ENCODE results near the gene CRMP1.

Gene CRMP1

DNA sequence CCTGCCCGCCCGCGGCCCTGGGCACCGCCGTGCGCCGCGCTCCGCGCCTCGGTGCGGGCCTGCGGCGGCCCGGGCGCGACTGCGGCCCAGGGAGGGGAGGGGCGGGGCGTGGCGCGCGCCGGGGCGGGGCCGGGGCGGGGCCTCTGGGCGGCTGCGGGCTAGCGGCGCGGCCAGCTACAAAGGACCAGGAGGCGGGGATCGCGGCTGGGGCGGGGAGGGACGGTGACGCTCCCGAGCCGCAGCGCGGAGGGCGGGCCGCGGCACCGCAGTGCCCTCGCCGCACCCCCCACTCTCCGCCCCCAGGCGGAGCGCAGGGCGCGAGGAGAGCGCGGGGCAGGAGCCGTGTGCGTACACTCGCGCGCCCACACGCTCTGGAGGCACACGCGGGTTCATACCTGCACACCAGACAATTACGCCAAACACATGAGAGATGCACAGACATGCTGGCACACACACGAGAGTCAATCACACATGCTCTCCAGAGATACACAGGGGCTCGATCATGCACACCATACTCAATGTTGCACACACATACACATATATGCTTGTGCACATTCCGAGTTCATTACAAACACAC is at the start of gene CRMP1:
Gene CRMP1 (minus strand): TSS at position 83 of the 577 bp plus-strand sequence. CDS start 117 bp downstream, outside the sequence.
- Mint-ChIP-seq H3K9me3 (ENCODE audit: low read depth) (peaks cover 3% of the 10 kb centered on the region), H3K36me3 (no peaks in the 10 kb centered on the region), H3K4me3 (no peak within 1 kb of the TSS), H3K27me3 (peaks cover 34% of the 10 kb centered on the region), H3K4me1 (ENCODE audit: low read depth) (peaks cover 9% of the 10 kb centered on the region), H3K27ac (no peak within 1 kb of the TSS)

DNA sequence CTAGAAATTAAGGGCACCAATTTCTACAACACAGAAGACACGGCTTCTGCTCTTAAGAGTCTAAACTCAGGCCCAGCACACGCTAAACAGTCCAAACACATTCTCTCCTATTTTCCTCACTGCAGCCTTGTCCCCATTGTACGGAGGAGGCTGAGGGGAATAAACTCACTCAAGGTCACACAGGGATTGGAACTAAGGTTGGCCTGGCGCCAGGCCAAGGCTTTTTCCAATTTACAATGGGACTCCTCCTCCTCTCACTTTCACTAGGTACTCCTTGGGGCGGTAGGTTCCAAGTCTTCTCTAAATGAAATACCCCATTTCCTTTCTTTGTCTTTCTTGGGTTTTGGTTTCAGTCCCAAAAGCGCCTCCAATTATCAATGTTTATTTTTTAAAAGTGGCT is 48.7 kb upstream of the CRMP1 start:
- no peak overlapping the region for H3K27ac Mint-ChIP-seq
- H3K9me3 Mint-ChIP-seq (ENCODE audit: low read depth) = no peaks in the 10 kb centered on the region
- H3K36me3 Mint-ChIP-seq = no peaks in the 10 kb centered on the region
- no peak overlapping the region for H3K4me3 Mint-ChIP-seq
- no peaks in the 10 kb centered on the region for H3K4me1 Mint-ChIP-seq (ENCODE audit: low read depth)
- peaks cover 5% of the 10 kb centered on the region for H3K27me3 Mint-ChIP-seq

DNA sequence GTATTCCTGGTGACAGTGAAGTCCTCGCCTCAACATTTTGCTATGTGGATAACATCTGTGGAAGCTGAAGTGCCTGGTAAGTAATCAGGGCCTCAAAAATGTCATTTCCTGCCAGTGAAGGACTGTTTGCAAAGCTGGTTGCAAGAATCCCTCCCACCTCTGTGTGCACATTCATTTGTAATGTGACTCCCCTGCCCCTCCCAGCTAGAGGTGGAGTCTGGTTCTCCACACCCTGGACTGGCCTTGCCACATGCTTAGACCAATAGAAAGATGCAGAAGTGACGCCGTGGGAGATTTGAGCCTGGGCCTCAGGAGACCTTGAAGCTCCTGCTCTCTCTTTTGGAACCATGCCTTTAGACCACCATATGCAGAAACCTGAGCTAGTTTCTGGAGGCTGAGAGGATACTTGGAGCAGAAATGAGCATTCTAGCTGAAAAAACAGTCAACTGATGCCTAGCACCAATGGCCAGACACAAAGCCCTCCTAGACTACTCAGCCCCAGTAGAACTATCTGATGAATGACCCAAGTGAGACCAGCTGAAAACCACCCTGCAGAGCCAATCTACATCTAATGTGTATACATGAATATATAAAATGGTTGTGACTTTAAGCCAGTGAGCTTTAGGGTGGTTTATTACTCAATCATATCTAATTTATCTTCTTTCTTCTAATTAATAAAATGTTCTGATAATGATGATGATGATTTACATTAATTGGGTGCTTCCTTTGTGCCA is 47.8 kb upstream of the CRMP1 start:
- H3K27me3 Mint-ChIP-seq = peaks cover 2% of the 10 kb centered on the region
- no peak overlapping the region for H3K27ac Mint-ChIP-seq
- H3K36me3 Mint-ChIP-seq = no peaks in the 10 kb centered on the region
- no peaks in the 10 kb centered on the region for H3K4me1 Mint-ChIP-seq (ENCODE audit: low read depth)
- H3K9me3 Mint-ChIP-seq (ENCODE audit: low read depth) = no peaks in the 10 kb centered on the region
- no peak overlapping the region for H3K4me3 Mint-ChIP-seq

DNA sequence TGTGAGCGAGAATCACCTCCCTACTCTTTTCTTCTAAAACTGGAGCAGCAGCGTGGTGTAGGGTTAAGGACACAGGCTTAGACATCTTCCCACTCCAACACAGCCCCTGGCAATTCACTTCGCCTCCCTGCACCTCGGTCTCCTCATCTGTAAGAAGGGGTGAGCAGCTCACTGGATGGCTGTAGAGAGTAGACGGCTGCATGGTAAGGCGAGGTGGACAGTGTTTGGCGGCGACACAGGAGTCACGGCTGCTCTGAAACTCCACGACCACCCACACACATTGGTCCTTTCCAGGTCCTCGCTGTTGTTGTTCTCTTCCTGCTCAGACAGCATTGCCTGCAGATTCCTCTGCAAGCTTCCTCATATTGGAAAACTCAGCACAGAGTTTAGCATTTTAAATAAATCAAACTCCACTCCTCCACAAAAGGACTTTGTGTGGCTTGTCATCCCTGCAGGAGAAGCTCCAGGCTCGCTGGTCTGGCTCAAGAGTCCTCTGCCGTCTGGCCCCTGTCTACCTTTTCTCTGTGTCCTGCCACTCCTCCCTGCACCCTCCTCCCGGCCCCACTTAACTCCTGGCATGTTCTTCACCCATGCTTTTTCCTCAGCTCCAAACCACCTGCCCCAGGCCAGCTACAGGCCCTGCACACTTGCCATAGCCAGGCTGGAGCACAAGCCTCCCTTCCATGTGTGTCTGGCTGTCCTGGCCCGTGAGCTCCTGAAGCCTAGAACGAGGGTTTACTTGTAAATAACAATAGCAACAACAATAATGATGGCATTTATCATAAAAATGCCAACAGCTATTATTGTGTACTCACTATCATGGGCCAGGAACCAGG is 41.3 kb upstream of the CRMP1 start:
- Mint-ChIP-seq H3K4me3 (no peak overlapping the region), H3K9me3 (ENCODE audit: low read depth) (no peaks in the 10 kb centered on the region), H3K27ac (no peak overlapping the region), H3K4me1 (ENCODE audit: low read depth) (no peaks in the 10 kb centered on the region), H3K27me3 (peaks cover 11% of the 10 kb centered on the region), H3K36me3 (no peaks in the 10 kb centered on the region)

DNA sequence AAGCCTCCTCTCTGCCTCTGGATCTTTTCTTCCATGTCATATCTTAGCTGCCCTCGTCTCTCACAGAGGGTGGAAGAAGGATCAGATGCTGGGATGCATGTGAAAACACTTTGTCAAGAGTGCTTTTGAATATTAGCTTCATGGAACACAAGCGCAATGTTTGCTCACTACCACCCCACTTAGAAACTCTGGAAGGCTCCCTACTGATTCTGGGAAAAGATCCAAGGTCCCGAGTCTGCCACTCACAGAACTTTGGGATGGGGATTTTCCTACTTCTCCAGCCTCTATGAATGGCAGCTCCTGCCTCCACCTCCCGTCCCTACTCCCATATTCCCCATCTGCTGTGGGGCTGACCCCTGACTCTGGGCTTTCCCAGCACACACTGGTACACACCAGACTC is 40.2 kb upstream of the CRMP1 start:
- Mint-ChIP-seq H3K4me1 (ENCODE audit: low read depth) (no peaks in the 10 kb centered on the region), H3K4me3 (no peak overlapping the region), H3K9me3 (ENCODE audit: low read depth) (no peaks in the 10 kb centered on the region), H3K27ac (no peak overlapping the region), H3K27me3 (peaks cover 11% of the 10 kb centered on the region), H3K36me3 (no peaks in the 10 kb centered on the region)

DNA sequence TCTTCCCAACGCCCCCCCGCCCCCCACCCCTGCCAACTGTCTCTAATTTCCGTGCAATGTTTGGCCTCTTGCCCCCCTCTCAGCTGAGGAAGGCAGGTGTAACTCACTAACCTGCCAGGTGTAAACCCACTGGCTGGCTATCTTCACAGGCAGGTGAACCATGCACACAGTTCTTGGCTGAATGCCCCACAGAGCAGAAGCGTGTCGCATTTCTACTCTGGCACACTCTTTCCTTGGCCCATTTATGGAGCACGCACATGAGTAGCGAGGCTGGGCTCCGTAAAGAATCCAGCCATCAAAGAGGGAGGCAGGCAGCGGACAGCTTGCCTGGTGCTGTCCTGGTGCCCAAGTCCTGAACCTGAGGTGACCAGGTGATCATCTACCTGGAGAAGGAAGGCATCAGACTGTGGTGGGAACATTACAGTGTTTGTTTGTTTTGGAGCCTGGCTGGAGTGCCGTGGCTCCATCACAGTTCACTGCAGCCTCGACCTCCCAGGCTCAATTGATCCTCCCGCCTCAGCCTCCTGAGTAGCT is 39.2 kb upstream of the CRMP1 start:
- Mint-ChIP-seq H3K27me3 (peaks cover 11% of the 10 kb centered on the region), H3K4me3 (no peak overlapping the region), H3K4me1 (ENCODE audit: low read depth) (no peaks in the 10 kb centered on the region), H3K9me3 (ENCODE audit: low read depth) (no peaks in the 10 kb centered on the region), H3K36me3 (no peaks in the 10 kb centered on the region), H3K27ac (no peak overlapping the region)

DNA sequence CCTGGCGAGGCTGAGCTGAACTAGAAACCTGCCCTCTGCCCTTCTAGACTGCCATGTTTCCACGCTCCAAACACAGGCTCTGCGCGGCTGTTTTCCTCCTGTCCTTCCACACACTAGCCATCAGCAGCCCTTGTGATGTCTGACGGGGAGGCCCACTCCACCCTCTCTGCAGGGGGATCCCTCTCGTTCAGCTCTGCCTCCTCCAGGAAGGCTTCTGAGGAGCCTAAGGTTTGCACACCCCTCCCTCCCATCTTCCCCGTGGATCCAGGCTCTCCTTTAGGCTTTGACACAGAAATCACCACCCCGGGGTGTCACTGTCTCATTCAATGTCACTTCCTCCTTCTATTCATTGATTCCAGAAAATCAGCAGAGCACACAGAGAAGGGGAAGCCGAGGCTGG is 38.6 kb upstream of the CRMP1 start:
- H3K27me3 Mint-ChIP-seq = peaks cover 11% of the 10 kb centered on the region
- no peaks in the 10 kb centered on the region for H3K36me3 Mint-ChIP-seq
- H3K9me3 Mint-ChIP-seq (ENCODE audit: low read depth) = no peaks in the 10 kb centered on the region
- no peaks in the 10 kb centered on the region for H3K4me1 Mint-ChIP-seq (ENCODE audit: low read depth)
- H3K27ac Mint-ChIP-seq = no peak overlapping the region
- no peak overlapping the region for H3K4me3 Mint-ChIP-seq

DNA sequence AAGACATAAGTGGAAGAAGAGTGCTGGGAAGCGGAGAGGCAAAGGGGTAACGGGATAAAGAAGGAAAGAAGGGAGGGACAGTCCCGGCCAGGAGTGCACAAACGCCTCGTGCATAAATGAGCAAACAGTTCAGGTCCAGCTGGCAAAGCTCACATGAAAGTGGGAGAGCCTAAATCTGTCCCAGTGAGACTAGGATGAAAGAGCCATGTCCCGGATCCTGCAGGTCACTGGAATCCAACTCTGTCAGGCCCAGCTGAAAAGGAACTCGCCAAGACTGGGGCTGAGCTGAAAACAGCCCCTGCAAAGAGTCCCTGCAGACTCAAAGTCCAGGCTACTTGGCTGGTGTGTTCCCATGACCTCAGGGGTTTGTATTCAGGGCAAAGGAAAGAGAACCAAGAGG is 38.0 kb upstream of the CRMP1 start:
- H3K4me1 Mint-ChIP-seq (ENCODE audit: low read depth) = no peaks in the 10 kb centered on the region
- peaks cover 11% of the 10 kb centered on the region for H3K27me3 Mint-ChIP-seq
- H3K27ac Mint-ChIP-seq = no peak overlapping the region
- H3K9me3 Mint-ChIP-seq (ENCODE audit: low read depth) = no peaks in the 10 kb centered on the region
- no peak overlapping the region for H3K4me3 Mint-ChIP-seq
- H3K36me3 Mint-ChIP-seq = no peaks in the 10 kb centered on the region

DNA sequence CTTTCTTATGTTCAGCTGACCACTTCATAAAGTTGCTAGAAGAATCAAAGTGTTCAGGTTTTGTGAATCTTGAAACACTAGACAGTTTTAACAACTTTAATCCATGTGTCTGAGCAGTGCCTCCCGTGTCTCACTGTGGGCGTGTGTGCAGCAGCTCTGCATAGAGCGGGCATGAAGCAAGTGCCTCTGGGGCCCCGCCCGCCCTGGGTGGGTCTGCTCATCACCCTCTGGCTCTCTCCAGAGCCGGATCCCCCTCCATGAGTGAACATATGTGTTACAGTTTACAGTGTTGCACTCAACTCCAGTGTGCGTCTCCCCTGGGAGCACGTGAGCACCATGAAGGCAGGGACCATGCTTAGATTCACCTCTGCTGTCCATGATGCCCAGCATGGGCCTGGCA is 37.6 kb upstream of the CRMP1 start:
- peaks cover 11% of the 10 kb centered on the region for H3K27me3 Mint-ChIP-seq
- H3K4me3 Mint-ChIP-seq = no peak overlapping the region
- H3K9me3 Mint-ChIP-seq (ENCODE audit: low read depth) = no peaks in the 10 kb centered on the region
- no peaks in the 10 kb centered on the region for H3K36me3 Mint-ChIP-seq
- no peak overlapping the region for H3K27ac Mint-ChIP-seq
- H3K4me1 Mint-ChIP-seq (ENCODE audit: low read depth) = no peaks in the 10 kb centered on the region

DNA sequence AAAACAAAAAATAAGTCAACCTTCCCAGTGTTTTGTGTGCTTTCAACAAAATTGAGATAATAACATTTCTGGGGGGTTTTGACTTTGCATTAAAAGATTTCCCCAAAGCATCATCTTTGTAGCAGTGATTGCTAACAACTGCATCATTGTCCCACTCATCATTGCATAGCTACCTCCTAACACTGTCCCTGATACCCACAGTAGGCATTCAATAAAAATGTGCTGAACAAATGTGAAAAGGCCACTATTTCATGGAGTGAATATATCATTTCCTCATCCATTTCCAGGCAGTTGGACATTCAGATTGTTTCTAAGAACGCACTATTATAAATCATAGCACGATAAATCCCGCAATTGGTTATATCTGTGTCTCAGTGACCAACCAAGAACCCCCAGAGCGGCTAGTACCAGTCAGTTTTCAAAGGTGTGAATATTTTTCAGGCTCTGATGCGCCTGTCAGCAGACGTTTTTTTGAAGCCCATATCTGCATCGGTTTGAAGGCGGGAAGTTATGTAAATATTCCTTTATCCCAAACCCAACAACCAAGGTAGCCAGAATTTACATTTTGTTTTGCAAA is 36.0 kb upstream of the CRMP1 start:
- Mint-ChIP-seq H3K4me1 (ENCODE audit: low read depth) (no peaks in the 10 kb centered on the region), H3K4me3 (no peak overlapping the region), H3K36me3 (no peaks in the 10 kb centered on the region), H3K27me3 (peaks cover 6% of the 10 kb centered on the region), H3K9me3 (ENCODE audit: low read depth) (no peaks in the 10 kb centered on the region), H3K27ac (no peak overlapping the region)

DNA sequence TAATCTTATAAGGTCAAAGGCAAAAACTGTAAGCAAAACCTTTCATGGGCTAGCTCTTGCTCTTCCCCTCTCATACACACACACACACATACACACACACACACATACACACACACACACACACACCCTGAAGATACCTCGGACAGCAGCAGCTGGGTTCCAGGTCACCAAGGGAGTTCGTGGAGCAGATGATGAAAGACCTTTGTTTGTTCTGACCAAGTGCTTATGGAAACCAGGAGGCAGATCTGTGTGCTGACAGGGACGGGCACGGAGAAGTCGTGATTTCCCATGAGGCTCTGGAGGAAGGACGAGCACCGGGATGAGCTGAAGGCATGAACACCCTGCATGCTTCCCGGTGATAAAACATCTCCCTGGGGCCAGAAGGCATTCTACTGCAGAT is 35.4 kb upstream of the CRMP1 start:
- Mint-ChIP-seq H3K4me1 (ENCODE audit: low read depth) (no peaks in the 10 kb centered on the region), H3K4me3 (no peak overlapping the region), H3K36me3 (no peaks in the 10 kb centered on the region), H3K9me3 (ENCODE audit: low read depth) (no peaks in the 10 kb centered on the region), H3K27me3 (peaks cover 5% of the 10 kb centered on the region), H3K27ac (no peak overlapping the region)

DNA sequence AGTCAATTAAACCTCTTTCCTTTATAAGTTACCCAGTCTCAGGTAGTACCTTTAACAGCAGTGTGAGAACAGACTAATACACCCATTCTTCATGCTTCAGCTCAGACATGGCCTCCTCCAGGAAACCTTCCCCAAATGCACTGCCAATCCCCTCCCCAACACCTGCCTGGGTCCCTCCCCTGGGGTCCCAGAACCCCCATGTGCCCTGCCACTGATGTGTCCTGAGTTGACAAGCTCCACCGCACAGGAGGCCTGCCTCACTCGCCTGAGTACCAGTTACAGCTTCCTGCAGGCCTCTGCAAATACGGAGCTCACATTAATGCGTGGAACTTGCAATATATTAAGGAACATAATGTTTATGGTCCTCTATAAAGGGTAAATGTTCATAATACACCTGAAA is 34.9 kb upstream of the CRMP1 start:
- Mint-ChIP-seq H3K27ac (no peak overlapping the region), H3K36me3 (no peaks in the 10 kb centered on the region), H3K4me1 (ENCODE audit: low read depth) (no peaks in the 10 kb centered on the region), H3K4me3 (no peak overlapping the region), H3K27me3 (peaks cover 1% of the 10 kb centered on the region), H3K9me3 (ENCODE audit: low read depth) (no peaks in the 10 kb centered on the region)

DNA sequence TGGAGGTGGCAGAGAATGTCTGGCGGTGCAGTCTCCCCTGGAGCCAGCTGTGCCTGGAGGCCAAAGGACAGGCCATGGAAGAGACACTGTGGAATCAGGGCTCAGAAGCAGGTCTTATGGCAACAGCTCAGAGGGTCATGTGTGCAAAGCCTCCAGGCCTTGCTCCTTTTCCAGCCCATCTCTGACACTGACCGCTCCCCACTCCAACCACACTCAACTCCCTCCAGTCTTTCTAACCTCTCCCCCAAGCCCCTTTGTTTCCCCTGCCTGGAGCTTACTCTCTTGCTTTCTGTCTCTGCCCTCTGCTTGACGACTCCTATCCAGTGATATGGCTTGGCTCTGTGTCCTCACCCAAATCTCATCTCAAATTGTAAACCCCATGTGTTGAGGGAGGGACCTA is 34.2 kb upstream of the CRMP1 start:
- Mint-ChIP-seq H3K27me3 (peaks cover 1% of the 10 kb centered on the region), H3K36me3 (no peaks in the 10 kb centered on the region), H3K9me3 (ENCODE audit: low read depth) (no peaks in the 10 kb centered on the region), H3K27ac (no peak overlapping the region), H3K4me3 (no peak overlapping the region), H3K4me1 (ENCODE audit: low read depth) (no peaks in the 10 kb centered on the region)

DNA sequence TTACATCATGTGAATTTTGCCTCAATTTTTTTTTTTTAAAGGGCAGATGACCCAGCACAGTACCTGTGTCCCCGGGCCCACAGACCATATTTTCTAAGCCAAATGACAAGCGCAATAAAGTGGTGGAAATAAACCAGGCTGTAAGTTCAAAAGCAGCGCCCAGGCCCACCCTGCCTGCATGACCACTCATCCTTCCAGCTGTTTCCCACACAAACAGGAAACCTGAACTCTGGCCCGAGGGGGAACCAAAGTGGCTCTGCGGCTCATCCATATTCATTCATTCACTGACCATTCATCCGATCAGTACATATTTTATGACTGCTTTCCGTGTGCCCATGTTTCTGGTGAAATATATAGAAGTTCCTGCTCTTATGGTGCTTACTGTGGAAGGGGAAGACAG is 33.7 kb upstream of the CRMP1 start:
- no peak overlapping the region for H3K27ac Mint-ChIP-seq
- no peak overlapping the region for H3K4me3 Mint-ChIP-seq
- H3K27me3 Mint-ChIP-seq = peaks cover 3% of the 10 kb centered on the region
- no peaks in the 10 kb centered on the region for H3K9me3 Mint-ChIP-seq (ENCODE audit: low read depth)
- H3K4me1 Mint-ChIP-seq (ENCODE audit: low read depth) = no peaks in the 10 kb centered on the region
- H3K36me3 Mint-ChIP-seq = no peaks in the 10 kb centered on the region

Measured in activated naive CD8-positive, alpha-beta T cell (primary cell).